ENCODE measurements around the gene BCAS3.

DNA sequence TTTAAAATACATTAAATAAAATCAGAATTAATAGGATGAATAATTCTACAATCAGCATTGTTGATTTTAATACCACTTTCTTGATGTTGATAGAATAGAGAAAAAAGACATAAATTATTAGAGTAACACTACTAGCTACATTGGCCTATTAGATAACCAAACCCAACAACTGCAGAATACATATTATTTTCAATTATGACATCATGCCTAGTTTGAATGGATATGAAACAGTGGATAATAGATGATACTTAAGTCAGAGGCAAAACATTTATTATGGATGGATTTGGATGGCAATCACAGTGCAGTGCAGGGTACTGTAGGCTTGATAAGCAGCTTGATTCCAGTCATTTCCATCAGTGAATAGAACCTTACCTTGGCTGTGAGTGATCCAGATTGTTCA, 293.1 kb downstream of the BCAS3 start:
- no peak for TF ChIP-seq POLR2A (IDR thresholded peaks at IDR 0.05)
- TF ChIP-seq, protein P1, sequence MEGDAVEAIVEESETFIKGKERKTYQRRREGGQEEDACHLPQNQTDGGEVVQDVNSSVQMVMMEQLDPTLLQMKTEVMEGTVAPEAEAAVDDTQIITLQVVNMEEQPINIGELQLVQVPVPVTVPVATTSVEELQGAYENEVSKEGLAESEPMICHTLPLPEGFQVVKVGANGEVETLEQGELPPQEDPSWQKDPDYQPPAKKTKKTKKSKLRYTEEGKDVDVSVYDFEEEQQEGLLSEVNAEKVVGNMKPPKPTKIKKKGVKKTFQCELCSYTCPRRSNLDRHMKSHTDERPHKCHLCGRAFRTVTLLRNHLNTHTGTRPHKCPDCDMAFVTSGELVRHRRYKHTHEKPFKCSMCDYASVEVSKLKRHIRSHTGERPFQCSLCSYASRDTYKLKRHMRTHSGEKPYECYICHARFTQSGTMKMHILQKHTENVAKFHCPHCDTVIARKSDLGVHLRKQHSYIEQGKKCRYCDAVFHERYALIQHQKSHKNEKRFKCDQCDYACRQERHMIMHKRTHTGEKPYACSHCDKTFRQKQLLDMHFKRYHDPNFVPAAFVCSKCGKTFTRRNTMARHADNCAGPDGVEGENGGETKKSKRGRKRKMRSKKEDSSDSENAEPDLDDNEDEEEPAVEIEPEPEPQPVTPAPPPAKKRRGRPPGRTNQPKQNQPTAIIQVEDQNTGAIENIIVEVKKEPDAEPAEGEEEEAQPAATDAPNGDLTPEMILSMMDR (IDR thresholded peaks at IDR 0.05), result no peak
